ENCODE results near the gene SLC6A4.
"Not testable (repeated sequence)": the region's sequence is repeated elsewhere in the genome, so short reads cannot be mapped to it uniquely, and the experiment has no call there.

Gene SLC6A4

GRCh38 chr17:30236297-30236624 is 764 bp upstream of the SLC6A4 start:
- TF ChIP-seq, protein P1, sequence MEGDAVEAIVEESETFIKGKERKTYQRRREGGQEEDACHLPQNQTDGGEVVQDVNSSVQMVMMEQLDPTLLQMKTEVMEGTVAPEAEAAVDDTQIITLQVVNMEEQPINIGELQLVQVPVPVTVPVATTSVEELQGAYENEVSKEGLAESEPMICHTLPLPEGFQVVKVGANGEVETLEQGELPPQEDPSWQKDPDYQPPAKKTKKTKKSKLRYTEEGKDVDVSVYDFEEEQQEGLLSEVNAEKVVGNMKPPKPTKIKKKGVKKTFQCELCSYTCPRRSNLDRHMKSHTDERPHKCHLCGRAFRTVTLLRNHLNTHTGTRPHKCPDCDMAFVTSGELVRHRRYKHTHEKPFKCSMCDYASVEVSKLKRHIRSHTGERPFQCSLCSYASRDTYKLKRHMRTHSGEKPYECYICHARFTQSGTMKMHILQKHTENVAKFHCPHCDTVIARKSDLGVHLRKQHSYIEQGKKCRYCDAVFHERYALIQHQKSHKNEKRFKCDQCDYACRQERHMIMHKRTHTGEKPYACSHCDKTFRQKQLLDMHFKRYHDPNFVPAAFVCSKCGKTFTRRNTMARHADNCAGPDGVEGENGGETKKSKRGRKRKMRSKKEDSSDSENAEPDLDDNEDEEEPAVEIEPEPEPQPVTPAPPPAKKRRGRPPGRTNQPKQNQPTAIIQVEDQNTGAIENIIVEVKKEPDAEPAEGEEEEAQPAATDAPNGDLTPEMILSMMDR (IDR thresholded peaks at IDR 0.05; ENCODE audit: insufficient read depth, low read depth, low read length, missing control alignments): no peak
- H3K4me3 ChIP-seq (ENCODE audit: low read length): peak overlapping the region; percentile 46
- no peak for DNase-seq (ENCODE audit: low read depth)

GRCh38 chr17:30234964-30235363 is 533 bp downstream of the SLC6A4 start:
- H3K4me3 ChIP-seq (ENCODE audit: low read length): peak overlapping the region; percentile 46
- TF ChIP-seq, protein P1 (IDR thresholded peaks at IDR 0.05; ENCODE audit: insufficient read depth, low read depth, low read length, missing control alignments): no peak
- DNase-seq (ENCODE audit: low read depth): peak; percentile 14

DNA sequence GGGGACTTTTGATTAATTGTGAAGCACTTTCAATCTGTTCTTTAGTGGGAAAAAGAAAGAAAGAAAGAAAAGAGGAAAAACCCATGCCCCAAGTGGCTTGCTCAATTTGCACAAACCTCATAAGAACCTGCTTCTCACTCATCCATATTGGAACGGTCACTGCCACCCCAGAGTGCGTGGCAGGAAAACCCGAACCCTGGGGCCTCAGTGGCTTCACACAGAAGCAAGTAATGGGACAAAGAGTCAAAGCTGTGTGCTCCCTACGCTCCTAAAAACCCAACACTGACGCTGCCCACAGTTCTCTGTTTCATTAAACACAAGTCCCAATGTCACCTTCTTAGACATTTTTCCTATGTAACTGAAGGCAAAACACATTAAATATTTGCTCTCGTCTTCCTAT is 1.2 kb downstream of the SLC6A4 start:
- no peak overlapping the region for H3K4me3 ChIP-seq (ENCODE audit: low read length)
- DNase-seq (ENCODE audit: low read depth): no peak
- TF ChIP-seq, protein P1 (IDR thresholded peaks at IDR 0.05; ENCODE audit: insufficient read depth, low read depth, low read length, missing control alignments): no peak

GRCh38 chr17:30232824-30233427 is 2.6 kb downstream of the SLC6A4 start:
- DNase-seq (ENCODE audit: low read depth): no peak
- TF ChIP-seq, protein P1 (IDR thresholded peaks at IDR 0.05; ENCODE audit: insufficient read depth, low read depth, low read length, missing control alignments): no peak
- H3K4me3 ChIP-seq (ENCODE audit: low read length): no peak overlapping the region

DNA sequence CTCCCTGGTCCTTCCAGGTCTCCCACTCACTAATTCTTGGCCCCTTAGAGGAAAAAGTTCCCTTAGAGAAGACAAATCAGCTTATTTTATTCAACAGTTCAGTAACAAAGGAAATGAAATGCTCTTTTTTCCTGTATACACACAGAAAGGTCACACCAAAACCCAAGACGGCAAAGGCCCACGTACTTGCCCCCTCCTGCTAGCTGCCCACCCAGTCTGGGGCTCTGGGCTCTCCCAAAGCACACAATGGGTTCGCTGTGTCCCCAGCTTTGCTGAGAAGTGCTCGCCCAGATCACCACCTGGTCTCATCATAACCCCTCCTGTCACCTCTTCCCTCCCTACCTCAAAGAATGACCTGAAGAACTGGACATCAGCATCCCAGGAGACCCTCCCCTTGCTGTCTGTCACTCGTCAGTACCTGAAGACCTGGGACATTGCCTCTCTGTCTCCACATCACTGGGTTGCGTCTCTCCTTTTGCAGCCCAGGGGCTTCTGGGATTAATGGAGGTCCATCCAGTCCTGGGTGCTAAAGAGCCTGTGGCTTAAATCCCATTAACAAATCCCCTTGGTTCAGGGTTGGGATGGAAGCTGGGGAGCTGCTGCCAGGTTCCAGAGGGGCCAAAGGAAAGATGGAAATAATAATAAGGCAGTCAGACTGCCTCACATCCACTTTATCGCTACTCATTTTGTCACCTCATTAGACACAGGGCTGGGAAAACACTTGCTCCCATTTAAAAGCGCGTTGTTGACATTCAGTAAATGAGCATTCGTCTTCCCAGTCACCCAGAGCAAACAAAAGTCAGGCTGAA is 3.3 kb downstream of the SLC6A4 start:
- DNase-seq (ENCODE audit: low read depth): no peak
- TF ChIP-seq, protein P1 (IDR thresholded peaks at IDR 0.05; ENCODE audit: insufficient read depth, low read depth, low read length, missing control alignments): no peak
- no peak overlapping the region for H3K4me3 ChIP-seq (ENCODE audit: low read length)

DNA sequence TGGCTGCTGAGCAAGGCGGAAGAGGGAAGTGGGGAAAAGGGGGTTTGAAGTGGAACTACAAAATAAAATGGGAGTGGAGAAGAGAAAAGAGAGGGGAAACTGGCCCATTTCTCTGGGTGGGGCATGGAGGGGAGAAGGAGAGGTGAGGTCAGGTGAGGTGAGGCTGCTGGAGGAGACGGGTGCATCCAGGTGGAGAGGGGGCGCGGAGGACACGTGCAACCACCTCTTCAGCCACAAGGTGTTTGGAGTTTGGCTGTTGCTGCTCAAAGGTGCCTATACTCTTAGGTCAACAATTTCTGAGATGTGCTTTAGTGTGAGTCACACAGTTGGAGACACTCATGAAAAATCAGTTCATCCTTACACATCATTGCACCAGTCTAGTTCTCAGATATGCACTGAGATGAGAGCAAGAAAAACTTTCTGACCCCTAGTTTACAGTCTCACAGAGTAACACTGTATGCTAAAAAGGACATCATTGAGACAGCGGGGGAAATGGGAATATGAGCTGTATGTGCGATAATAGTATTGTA is 4.8 kb downstream of the SLC6A4 start:
- DNase-seq (ENCODE audit: low read depth): peak; percentile 55
- TF ChIP-seq, protein P1 (IDR thresholded peaks at IDR 0.05; ENCODE audit: insufficient read depth, low read depth, low read length, missing control alignments): no peak
- no peak overlapping the region for H3K4me3 ChIP-seq (ENCODE audit: low read length)

DNA sequence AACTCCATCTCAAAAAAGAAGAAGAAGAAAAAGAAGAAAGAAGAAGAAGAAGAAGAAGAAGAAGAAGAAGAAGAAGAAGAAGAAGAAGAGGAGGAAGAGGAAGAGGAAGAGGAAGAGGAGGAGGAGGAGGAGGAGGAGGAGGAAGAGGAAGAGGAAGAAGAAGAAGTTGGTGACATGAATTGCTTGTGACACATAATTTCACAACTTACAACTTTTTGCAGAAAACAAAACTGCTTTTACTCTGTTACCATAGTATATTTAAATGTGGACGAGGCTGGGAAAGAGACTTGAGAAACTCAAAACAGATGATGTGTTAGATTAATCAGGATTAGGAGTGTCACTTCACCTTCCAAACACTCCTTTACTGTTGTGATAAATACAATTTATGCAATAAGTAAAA is 5.5 kb downstream of the SLC6A4 start:
- not testable (repeated sequence) for DNase-seq (ENCODE audit: low read depth)

More for the DNA sequence above, 5.5 kb downstream of the SLC6A4 start:
- H3K4me3 ChIP-seq (ENCODE audit: low read length): not testable (repeated sequence)
